Astrocyte of the hippocampus (primary cell): ENCODE data around the gene TGM2.

Source experiments
- DNase-seq: peaks from one replicate; pipeline ENCODE4 v3.0.0; 2011; ENCODE audit warnings: low read depth, low spot score

TGM2 gene

GRCh38 chr20:38144974-38145728 is 19.9 kb downstream of the TGM2 start:
- DNase-seq: no peak

- DNase-seq: no peak
Measured at GRCh38 chr20:38144598-38144973, 20.5 kb downstream of the TGM2 start.

- peak; percentile 85 for DNase-seq
Measured at GRCh38 chr20:38143646-38144554, 21.2 kb downstream of the TGM2 start.

GRCh38 chr20:38143238-38143645 is 21.8 kb downstream of the TGM2 start:
- DNase-seq: no peak

DNA sequence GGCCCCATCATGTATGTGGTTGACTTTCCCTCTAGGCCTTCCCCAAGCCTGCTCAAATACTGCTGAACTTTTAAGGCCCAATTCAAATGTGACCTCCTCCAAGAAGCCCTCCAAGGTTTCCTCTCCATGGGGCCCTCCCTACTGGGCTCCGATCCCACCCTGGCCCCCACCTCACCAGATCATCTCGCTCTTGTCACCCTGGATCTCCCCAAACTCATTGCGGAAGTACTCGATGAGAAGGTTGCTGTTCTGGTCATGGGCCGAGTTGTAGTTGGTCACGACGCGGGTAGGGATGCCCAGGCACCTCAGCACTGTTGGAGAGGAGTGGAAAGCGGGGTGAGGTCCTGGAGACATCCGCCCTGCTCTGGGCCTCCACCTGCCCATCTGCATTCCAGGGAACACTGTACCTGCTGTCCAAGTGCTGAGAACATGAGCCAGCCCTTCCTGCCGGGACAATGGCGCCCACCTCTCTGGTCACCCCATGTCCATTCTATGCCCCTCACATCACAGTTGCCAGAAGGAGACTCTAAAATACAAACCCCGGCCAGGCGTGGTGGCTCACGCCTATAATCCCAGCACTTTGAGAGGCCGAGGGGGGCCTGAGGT is 23.1 kb downstream of the TGM2 start:
- no peak for DNase-seq

DNA sequence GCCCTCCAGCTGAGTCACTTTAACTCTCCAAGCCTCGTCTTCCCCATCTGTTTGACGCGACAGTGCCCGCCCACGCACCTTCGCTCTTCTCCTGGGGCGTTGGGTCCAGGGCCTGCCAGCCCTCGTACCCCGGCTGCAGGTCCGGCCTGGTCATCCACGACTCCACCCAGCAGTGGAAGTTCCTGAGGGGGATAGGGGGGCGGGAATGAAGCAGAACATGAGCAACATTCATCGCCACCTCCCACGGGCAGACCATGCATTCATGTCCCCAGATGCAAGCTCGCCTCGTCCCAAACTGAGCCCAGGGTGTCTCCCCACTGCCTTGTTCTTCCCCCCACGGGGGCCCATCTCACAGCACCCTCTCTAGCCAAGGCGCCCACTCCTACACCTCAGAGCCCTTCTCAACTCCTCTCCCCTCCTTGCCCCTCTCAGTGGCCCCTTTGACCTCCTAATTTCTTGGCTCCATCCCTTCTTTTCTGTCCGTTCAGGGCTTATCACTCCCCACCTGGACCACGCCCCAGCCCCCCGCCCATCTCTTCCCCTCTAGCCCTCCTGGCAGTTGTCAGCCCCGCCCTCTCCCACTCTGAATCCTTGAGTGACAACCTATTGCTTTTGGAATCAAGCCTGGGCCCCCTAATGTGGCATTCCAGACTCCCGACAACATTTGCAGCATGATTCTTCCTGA is 23.7 kb downstream of the TGM2 start:
- DNase-seq: no peak

GRCh38 chr20:38139977-38140753 is 24.9 kb downstream of the TGM2 start:
- no peak for DNase-seq

DNA sequence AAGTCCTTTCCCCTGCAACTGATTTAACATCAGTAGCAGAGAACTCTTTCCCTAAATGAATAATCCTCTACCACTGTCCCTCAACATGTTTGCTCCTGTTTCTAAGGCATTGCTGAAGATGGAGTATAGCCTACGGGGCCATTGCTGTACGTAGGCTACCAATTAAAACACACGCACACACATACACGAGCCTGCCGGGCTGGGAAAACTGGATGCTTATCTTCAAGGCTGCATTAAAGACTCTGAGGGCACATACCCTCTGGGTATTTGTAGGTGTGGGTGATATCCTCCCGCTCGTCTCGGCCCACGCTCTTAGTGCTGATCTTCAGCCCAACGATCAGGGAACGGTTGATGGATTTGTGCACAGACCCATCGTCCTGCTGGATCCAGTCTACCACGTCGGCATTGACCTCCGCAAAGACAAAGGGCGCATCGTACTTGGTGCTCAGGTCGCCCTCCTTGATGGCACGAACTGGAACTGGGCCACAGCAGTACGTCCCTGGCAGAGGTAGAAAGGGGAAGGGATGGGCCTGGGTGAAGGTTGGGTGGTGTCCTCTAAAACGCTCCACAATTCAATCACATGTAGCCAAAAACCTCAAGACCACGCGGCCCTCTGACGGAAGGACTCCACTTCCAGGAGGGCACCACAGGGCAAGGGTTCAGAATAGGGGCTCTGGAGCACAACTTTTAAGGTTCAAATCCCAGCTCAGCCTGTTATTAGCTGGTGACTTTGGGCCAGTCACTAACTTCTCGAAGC is 25.7 kb downstream of the TGM2 start:
- DNase-seq: no peak

DNA sequence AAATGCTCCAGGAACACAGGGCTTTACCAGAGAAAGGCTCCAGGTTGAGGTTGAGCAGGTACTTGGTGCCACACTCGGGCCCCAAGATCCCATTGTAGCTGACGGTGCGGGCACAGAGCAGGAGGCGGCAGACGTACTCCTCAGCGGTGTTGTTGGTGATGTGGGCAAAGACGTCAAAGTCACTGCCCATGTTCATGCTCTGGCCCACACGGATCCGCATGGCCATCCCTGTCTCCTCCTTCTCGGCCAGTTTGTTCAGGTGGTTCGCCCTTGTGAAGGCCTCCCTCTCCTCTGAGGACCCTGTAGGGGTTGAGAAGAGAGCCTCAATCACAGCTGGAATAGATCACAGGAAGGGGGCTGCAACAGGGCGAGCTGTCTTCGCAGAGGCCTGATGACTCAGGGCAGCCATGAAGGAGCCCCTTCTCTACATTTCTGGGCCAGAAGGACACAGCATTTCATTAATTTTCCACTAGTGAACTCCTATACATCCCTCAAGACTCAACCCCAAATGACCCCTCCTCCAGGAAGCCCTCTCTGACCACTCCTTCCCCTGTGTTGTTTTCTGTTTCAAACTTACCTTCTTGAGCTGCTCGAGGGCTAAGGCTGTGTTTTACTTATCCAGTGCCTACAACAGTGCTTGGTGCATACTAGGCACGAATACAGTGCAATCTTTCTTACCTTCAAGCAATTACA is 26.8 kb downstream of the TGM2 start:
- DNase-seq: no peak

DNA sequence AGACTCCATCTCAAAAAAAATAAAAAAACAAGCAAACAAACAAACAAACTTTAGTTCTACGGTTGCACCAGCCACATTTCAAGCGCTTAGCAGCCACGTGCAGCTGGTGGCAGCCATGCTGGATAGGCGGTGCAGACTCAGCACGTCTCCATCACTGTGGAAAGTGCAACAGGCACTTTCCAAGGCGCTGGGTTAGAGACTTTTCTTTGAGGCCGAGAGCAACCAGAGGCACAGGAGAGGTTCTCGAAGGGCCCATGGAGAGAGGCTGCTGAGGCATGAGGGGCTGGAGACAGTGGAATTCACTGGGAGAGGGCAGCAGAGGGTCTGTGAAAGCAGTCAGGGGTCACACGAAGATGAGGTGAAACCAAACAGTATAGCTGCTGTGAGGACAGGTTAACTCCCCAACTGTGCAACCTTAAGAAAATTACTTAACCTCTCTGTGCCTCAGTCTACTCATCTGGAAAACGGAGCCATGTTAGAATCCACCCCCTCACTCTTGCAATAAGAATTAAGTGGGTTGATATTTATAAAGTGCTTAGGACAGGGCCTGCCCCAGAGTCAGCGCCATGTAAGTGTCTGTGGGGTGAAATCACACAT is 27.5 kb downstream of the TGM2 start:
- DNase-seq: no peak

- no peak for DNase-seq
Measured at GRCh38 chr20:38136421-38137245, 28.4 kb downstream of the TGM2 start.

- no peak for DNase-seq
Measured at GRCh38 chr20:38135651-38136420, 29.2 kb downstream of the TGM2 start.

- no peak for DNase-seq
Measured at GRCh38 chr20:38135271-38135650, 29.8 kb downstream of the TGM2 start.

DNA sequence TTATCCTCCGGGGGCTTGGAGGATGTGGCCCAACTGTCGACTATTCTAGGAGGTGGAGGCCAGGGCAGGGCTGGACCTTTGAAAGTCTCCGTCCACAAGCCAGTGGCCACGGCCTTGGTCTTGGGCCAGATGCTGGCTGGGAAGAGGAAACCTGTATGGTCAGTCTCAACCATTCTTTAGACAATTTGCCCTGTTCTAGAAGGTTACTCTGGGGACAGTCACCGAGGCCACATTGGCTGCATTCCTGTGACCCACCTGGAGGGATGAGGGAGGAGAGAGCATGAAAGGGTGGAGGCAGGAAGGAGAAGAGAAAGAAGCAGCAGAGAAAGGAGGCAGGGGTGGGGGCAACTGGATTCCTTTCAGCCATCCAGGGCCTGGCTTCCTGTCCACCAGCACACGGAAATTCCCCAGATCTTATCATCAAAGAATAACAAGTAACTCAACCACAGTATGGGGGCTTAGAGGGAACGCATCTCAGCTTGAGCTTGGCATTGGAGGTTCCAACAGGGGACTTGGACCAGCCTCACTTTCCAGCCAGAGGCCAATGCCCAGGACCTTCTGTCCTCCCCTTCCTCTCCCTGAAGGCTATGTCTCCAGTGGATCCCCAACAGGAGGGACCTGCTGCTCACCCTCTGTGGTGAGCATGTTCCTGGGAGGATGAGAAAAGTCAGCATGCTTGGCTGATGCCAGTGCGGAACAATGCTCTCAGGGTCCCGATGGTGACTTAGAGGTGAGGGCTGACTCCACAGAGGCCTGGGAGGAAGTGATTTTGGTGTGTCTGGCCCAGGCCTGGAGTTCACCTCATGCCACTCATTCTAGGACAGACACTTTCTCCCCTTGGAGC is 30.4 kb downstream of the TGM2 start:
- DNase-seq: peak; percentile 85

DNA sequence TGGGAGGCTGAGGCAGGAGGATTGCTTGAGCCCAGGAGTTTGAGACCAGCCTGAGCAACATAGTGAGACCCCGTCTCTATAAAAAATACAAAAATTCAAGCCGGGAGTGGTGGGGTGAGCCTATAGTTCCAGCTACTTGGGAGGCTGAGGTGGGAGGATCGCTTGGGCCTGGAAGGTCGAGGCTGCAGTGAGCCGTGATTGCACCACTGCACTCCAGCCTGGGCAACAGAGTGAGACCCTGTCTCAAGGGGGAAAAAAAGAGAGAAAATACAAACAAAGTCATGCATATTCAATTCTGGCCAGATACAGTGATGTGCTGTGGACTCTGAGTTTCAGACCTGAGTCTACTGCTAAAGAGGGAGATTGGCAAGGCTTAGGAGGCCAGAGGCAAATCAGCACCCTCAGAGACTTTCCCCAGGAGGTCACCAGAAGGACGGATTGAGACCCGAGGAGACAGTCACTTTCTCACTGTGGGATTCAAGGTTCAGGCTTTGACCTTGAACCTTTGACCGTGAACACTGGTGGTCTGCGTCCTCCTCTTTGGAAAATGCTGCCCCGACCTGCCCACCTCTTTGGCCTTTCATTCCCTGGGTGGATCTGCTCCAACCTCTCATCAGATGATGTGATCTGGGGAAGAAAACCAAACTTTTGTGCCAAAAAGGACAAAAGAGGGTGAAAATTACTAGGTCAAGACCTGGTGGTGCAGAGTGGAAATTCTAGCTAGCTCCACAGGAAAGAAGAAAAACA is 31.2 kb downstream of the TGM2 start:
- DNase-seq: no peak

DNA sequence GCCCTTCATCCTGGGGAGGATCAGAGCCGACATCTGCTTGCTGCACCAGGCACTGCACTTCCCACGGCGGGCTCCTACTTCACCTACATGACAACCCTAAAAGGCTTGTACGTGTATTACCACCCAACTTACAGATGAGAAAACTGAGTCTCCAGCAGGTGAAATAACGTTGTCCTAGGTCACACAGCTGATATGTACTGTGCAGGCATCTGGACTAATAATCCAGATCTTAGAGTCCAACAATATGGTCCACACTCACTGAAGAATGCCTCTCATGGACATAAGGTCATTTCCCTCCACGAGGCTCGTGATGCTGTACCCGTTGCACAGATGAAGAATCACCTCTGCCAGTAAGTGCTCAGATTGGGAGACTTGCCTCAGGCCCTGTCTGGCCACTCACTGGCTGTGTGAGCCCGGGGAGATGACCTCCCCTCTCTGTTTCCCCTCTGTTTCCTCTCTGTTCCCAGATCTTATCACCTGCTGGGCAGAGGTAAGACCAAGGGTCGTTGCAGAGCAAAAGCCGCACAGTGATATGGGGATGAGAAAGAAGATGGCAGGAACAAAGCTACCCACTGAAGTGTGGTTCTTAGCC is 32.1 kb downstream of the TGM2 start:
- DNase-seq: no peak
